Heart left ventricle (tissue), 13 donors: ENCODE results near the gene NUS1.

Experiments used
- POLR2A ChIP-seq, 2 donors: fragments of 450-650 bp; IDR thresholded peaks; one replicate each; pipeline ENCODE4 v1.6.1; 2017; ENCODE audit warnings: antibody characterized with exemption in 2 of 2, mild to moderate bottlenecking in 2 of 2, moderate library complexity in 2 of 2
- TF ChIP-seq, protein P1 (sequence below), 12 donors: fragments of 200-600 bp; sonication (generic) in 4 of 12; IDR thresholded peaks; one replicate each; pipeline versions ENCODE4 v1.5.0 to v1.8.0; 2018 to 2022; ENCODE audit warnings: antibody characterized with exemption in 12 of 12, mild to moderate bottlenecking in 5 of 12
- donor health status: ischemic (EF 13 %, LVEDD 7.1; RV severe dilation, severe dysfunction).
- donor health status: DM: no; HTN: yes; CAD: no.
- donor health status: DM: no; HTN: no; CAD: no.
- donor health status: ischemic (EF 25% LVEDD 6.9; RV normal size, moderate dysfunction).
- donor health status: ischemic (EF 25% LVEDD 5.7; RV mildly dilated, moderate dysfunction).
- donor health status: ischemic (EF 35%, LVEDD 5.7; RV mildly dilated, moderate dysfunction).
- donor health status: nonischemic (EF 11% LVEDD 7.7; RV severe dilation, severe dysfunction).
- donor health status: DM: yes; HTN: yes; CAD: no.
- donor health status: PGD.
- donor health status: ischemic (EF 29% LVEDD 5.4; RV normal size, mild dysfunction).
- donor health status: nonischemic (EF 23%, LVEDD 6.1; RV moderate dilation, normal function).

DNA sequence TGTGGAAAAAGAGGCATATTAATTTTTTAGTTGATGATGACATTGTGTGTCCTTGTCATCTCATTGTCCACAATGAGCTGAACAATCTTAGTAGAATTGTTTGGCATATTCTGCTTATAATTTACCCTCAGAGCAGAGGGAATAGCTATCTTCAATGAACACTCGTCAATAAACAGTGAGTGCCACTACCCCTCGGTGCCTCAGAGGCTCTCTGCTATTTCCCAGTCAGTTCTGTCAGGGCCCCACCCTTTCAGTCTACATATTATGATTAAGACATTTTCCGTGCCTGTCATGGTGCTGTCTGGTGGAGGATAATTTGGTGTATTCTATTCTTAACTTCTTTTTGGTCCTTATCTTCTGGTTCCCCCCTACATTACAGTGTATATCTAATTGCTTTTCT is 31.2 kb downstream of the NUS1 start:
- TF ChIP-seq, protein P1, sequence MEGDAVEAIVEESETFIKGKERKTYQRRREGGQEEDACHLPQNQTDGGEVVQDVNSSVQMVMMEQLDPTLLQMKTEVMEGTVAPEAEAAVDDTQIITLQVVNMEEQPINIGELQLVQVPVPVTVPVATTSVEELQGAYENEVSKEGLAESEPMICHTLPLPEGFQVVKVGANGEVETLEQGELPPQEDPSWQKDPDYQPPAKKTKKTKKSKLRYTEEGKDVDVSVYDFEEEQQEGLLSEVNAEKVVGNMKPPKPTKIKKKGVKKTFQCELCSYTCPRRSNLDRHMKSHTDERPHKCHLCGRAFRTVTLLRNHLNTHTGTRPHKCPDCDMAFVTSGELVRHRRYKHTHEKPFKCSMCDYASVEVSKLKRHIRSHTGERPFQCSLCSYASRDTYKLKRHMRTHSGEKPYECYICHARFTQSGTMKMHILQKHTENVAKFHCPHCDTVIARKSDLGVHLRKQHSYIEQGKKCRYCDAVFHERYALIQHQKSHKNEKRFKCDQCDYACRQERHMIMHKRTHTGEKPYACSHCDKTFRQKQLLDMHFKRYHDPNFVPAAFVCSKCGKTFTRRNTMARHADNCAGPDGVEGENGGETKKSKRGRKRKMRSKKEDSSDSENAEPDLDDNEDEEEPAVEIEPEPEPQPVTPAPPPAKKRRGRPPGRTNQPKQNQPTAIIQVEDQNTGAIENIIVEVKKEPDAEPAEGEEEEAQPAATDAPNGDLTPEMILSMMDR (IDR thresholded peaks at IDR 0.05): no peak
- TF ChIP-seq POLR2A (IDR thresholded peaks at IDR 0.05): no peak
